Muscle of arm (tissue), 12 donors: ENCODE measurements around the gene KCNAB1. TPM values are rescaled to one million over a fixed set of nuclear protein-coding genes. Genes with fewer than 3 reads are reported as not detected.

Experiments
- DNase-seq: peaks from one replicate; pipeline ENCODE4 v3.0.0-alpha.2; 2013
- polyA plus RNA-seq, 12 donors: library from polyadenylated mRNA; unstranded; fragments of 120-200 nt; gene quantifications; one replicate each; pipeline ENCODE4 v1.2.1, GENCODE V29; 2013; ENCODE audit not compliant: insufficient read length in 12 of 12

The KCNAB1 gene
- polyA plus RNA-seq, 12 donors: 4.0 to 7.5 (median 5.8) TPM; not detected in 2

- no peak for DNase-seq
Observed at GRCh38 chr3:156311431-156311830, 191.1 kb downstream of the KCNAB1 start.

GRCh38 chr3:156311930-156312329 is 191.6 kb downstream of the KCNAB1 start:
- no peak for DNase-seq

GRCh38 chr3:156316076-156316475 is 195.7 kb downstream of the KCNAB1 start:
- no peak for DNase-seq

- no peak for DNase-seq
Observed at GRCh38 chr3:156317462-156318074, 197.2 kb downstream of the KCNAB1 start.

- DNase-seq: no peak
Observed at GRCh38 chr3:156321945-156322344, 201.6 kb downstream of the KCNAB1 start.

- DNase-seq: no peak
Observed at GRCh38 chr3:156323466-156323865, 203.1 kb downstream of the KCNAB1 start.

GRCh38 chr3:156330415-156330814 is 210.0 kb downstream of the KCNAB1 start:
- DNase-seq: no peak

GRCh38 chr3:156332304-156332703 is 211.9 kb downstream of the KCNAB1 start:
- no peak for DNase-seq

GRCh38 chr3:156334841-156335545 is 214.6 kb downstream of the KCNAB1 start:
- DNase-seq: no peak

GRCh38 chr3:156339491-156339890 is 219.1 kb downstream of the KCNAB1 start:
- DNase-seq: no peak

- no peak for DNase-seq
Observed at GRCh38 chr3:156341332-156341731, 221.0 kb downstream of the KCNAB1 start.

- DNase-seq: no peak
Observed at GRCh38 chr3:156341831-156342416, 221.5 kb downstream of the KCNAB1 start.

- DNase-seq: no peak
Observed at GRCh38 chr3:156344215-156344614, 223.8 kb downstream of the KCNAB1 start.

GRCh38 chr3:156349111-156349510 is 228.7 kb downstream of the KCNAB1 start:
- DNase-seq: no peak

- no peak for DNase-seq
Observed at GRCh38 chr3:156349978-156350377, 229.6 kb downstream of the KCNAB1 start.

GRCh38 chr3:156350781-156351180 is 230.4 kb downstream of the KCNAB1 start:
- no peak for DNase-seq

- no peak for DNase-seq
Observed at GRCh38 chr3:156351783-156352182, 231.4 kb downstream of the KCNAB1 start.

- no peak for DNase-seq
Observed at GRCh38 chr3:156352728-156353127, 232.3 kb downstream of the KCNAB1 start.

- no peak for DNase-seq
Observed at GRCh38 chr3:156353563-156353962, 233.2 kb downstream of the KCNAB1 start.

GRCh38 chr3:156356537-156357363 is 236.4 kb downstream of the KCNAB1 start:
- no peak for DNase-seq

- no peak for DNase-seq
Observed at GRCh38 chr3:156358232-156358631, 237.9 kb downstream of the KCNAB1 start.

- no peak for DNase-seq
Observed at GRCh38 chr3:156359368-156359767, 239.0 kb downstream of the KCNAB1 start.
